Measurements from ENCODE around the gene CYBRD1.

Gene CYBRD1

DNA sequence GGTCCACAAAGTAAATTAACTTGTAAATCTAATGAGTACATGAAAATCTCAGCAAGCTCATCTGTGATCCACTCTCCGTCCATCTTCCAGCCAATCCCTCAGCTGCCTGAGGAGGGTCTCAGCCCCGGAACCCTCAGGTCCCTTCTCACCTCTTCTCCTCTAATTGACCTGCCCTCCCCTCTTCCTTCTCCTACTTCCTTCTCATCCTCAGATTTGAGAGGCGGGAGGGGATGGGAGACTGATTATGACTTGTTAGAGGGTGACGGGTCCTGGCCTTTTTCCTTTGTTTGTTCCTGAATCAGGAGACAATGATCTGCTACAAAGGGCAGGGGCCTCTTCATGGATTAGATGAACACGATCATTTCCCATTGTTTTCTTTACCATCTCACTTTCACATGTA lies 80.1 kb downstream of the CYBRD1 start:
- Histone ChIP-seq H3K9ac (ENCODE audit: low read length) (no peak overlapping the region), H3K27me3 (ENCODE audit: control insufficient read depth, insufficient read depth, low read length) (peaks cover 4% of the 10 kb centered on the region), H3K4me1 (ENCODE audit: control insufficient read depth, insufficient read depth, low read length) (no peaks in the 10 kb centered on the region), H3K27ac (ENCODE audit: low read depth, low read length) (no peak overlapping the region), H3K36me3 (ENCODE audit: control insufficient read depth, insufficient read depth, low read length) (no peaks in the 10 kb centered on the region), H3K4me3 (ENCODE audit: low read depth, low read length) (no peak overlapping the region), H3K9me3 (ENCODE audit: control insufficient read depth, insufficient read depth, low read depth, low read length) (0 out of 2 replicates have a peak, but pooled peaks cover under 1% of the 10 kb centered on the region)

All from HUES6 (cell line).